NCI-H524 treated with DMSO at 0.1 percent for 48 hours (cell line): ENCODE results near the gene EVI5L.

Experiments used
- DNase-seq: peaks from one replicate; lab custom pipeline; 2025; lab: John Stamatoyannopoulos, UW

The EVI5L gene

GRCh38 chr19:7860714-7861618 is 30.9 kb downstream of the EVI5L start:
- no peak for DNase-seq

GRCh38 chr19:7861619-7862412 is 31.8 kb downstream of the EVI5L start:
- no peak for DNase-seq

- DNase-seq = no peak
Observed at GRCh38 chr19:7862413-7862951, 32.5 kb downstream of the EVI5L start.

GRCh38 chr19:7863157-7863970 is 33.3 kb downstream of the EVI5L start:
- no peak for DNase-seq

- DNase-seq = no peak
Observed at GRCh38 chr19:7863971-7864689, 34.1 kb downstream of the EVI5L start.

- no peak for DNase-seq
Observed at GRCh38 chr19:7864690-7865074, 34.7 kb downstream of the EVI5L start.

- DNase-seq = no peak
Observed at GRCh38 chr19:7865262-7865911, 35.4 kb downstream of the EVI5L start.

- DNase-seq = no peak
Observed at GRCh38 chr19:7866399-7867091, 36.5 kb downstream of the EVI5L start.

GRCh38 chr19:7867092-7867844 is 37.2 kb downstream of the EVI5L start:
- no peak for DNase-seq

- no peak for DNase-seq
Observed at GRCh38 chr19:7868326-7868670, 38.3 kb downstream of the EVI5L start.

GRCh38 chr19:7868671-7869452 is 38.8 kb downstream of the EVI5L start:
- DNase-seq = no peak

- DNase-seq = no peak
Observed at GRCh38 chr19:7869453-7869909, 39.5 kb downstream of the EVI5L start.

- no peak for DNase-seq
Observed at GRCh38 chr19:7869910-7870511, 40.0 kb downstream of the EVI5L start.

GRCh38 chr19:7870571-7871436 is 40.8 kb downstream of the EVI5L start:
- no peak for DNase-seq

GRCh38 chr19:7871437-7872305 is 41.7 kb downstream of the EVI5L start:
- DNase-seq = no peak
